Measurements from ENCODE around the gene ITGA11. TPM values are rescaled to one million over a fixed set of nuclear protein-coding genes. Genes with fewer than 3 reads are reported as not detected.

The ITGA11 gene
- total RNA-seq, 2 experiments from 2014 or later = 0.19 TPM; not detected in 1

DNA sequence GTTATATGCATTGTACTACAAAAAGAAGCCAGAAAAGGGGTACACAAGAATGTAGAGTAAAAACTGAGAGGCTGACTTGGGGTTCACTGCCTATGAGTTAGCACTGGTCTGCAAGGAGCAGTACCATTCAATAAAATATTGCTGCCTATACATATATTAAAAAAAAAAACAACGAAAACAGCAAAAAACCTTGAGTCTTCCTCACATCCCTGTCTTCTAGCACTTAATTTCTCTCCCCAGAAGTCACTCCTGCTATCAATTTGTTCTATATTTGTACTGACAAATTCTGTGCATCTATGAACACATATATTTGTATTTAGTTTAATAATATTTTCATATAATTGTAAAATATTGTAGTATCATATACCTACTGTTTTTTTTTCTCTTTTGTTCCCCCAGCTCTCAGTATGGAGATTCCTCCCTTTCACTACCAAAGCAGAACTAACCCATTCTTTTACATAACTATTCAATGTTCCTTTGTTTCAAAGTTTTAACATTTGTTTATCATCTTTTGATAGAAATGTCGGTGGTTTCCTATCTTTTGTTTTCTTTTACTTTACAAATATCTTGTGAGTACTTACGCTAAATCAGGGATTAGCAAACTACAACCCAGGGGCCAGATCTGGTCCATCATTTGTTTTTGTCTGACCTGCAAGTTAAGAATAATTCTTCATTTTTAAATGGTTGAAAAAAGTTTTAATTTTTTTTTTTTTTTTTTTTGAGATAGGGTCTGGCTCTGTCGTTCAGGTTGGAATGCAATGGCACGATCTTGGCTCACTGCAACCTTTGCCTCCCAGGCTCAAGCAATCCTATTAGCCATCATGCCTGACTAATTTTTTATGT is 169.2 kb downstream of the ITGA11 start:
- CTCF ChIA-PET = no interaction called here
- POLR2A ChIA-PET = no interaction called here

DNA sequence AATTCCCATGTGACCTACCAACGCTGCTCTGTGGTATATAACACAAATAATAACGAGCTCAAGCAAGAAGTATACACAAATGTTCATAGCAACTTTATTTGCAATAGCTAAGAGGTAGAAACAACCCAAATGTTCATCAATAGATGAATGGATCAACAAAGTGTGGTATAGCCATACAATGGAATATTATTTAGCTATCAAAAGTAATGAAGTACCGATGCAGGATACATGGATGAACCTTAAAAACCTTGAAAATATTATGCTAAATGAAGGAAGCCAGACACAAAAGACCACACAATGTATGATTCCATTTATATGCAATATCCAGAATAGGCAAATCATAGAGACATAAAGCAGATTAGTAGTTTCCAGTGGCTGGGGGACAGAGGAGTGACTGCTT is 170.0 kb downstream of the ITGA11 start:
- ChIA-PET CTCF (no interaction called here), POLR2A (no interaction called here)

DNA sequence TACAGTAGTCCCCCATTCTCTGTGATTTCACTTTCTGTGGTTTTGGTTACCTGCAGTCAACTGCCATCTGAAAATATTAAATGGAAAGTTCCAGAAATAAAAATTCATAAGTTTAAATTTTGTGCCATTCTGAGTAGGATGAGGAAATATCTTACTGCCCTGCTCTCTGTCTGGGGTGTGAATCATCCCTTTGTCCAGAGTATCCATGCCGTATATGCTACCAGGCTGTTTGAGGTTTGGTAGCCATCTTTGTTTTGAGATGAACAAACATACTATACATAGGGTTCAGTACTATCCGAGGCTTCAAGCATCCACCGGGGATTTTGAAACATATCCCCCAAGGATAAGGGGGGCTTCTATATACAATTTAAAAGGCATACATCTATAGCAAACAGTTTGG is 170.7 kb downstream of the ITGA11 start:
- POLR2A ChIA-PET = no interaction called here
- CTCF ChIA-PET = no interaction called here

DNA sequence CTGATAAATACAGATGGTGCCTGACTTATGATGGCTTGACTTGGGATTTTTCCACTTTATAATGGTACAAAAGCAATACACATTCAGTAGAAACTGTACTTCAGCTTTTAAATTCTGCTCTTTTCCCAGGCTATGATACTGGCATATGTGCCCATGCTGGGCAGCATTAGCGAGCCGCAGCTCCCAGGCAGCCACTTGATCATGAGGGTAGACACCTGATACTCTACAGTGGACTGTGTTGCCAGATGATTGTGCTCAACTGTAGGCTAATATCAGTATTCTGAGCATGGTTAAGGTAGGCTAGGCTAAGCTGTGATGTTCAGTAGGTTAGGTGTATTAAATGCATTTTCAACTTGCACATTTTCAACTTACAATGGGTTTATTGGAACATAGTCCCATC is 172.1 kb downstream of the ITGA11 start:
- ChIA-PET CTCF (interaction anchor here (0.7 kb wide), 1 partner anchor 29 kb away, joined by 3 read pairs; no protein-coding TSS in a partner anchor), POLR2A (no interaction called here)

DNA sequence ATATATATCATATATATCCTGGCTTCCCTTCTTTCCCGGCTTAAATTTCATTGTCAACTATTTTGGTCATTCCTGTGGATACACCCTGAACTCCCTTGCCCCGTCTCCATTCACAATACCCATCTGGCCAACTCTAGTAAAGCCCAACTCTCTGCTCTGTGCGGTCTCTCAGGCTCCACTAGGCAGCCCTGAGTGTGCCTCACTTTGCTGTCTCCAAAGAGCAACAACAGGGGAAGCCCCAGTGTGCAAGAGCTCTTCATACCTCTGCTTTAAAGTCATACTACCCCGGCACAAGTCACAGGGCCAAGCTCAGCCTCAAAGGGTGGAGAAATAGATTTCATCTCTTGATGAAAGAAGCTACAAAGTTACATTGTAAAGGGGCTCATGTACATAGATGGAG is 173.3 kb downstream of the ITGA11 start:
- CTCF ChIA-PET = no interaction called here

DNA sequence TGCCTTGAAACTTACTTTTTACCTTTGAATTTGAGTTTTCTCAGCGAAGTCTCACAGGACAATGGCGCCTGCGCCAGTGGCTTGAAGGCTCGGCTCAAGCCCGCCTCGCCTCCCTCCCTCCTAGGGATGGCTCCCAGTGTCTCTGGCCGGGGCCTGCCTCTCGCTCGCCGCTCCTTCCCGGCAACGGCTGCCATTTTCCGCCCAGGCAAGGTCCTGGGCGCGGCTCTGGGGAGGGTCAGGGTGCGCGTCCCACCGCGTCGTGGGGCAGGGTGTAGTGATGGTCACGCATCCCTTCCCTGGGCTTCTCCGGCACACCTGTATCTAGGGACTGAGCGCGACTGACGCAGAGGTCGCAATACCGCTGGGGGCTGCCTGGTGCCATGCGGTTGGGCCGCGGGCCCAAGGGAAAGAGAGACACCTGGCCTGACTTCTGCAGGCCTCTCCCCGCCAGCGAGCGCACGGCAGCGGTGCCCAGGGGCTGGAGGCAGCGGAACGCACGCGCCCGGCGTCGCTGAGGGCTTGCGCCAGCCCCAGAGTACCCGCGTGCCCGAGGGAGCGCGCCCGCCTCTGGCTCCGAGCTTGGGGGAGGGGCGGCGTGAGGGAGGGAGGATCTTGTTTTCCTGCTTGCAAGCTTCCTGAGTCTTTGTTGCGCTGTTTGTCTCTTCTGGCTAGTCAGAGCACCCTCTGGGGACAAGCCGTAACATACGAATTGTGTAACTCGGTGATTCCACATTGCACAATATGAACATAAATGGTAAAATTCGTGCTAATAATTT is 175.1 kb downstream of the ITGA11 start:
- ChIA-PET CTCF (interaction anchor here (1.1 kb wide), 1 partner anchor 20 kb away, joined by 3 read pairs; the partner anchor contains the start of gene FEM1B), POLR2A (interaction anchor here (1.0 kb wide), 1 partner anchor 20 kb away, joined by 3 read pairs; the partner anchor contains the start of gene FEM1B)

More for the DNA sequence above, 173.3 kb downstream of the ITGA11 start:
- POLR2A ChIA-PET = no interaction called here

DNA sequence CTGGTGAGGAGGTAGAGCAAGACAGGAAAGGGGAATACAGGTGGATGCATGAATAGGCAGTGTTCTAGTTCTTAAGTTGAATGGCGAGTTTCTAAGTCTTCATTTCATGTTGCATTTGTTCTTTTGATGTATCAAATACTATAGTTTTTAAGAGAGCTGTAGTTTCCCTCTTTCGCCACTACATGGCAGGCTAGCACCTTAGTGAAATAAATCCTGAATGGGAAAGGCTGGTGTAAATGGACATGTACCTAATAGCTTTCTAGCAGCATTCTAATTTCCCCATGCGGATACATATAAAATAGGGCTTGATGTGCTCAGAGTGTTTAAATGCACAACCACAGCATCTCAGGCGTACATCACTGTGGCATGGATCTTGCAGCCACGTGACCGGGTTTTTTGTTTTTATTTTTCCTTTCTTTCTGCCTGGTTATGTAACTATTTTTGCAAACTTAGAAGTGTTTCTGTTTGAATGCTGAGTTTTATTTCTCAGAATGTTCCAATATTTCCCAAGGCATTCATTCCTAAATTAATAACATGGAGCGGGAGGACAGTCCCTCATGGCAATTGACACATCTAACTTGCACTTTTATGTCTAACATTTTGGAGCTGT is 178.9 kb downstream of the ITGA11 start:
- ChIA-PET CTCF (interaction anchor here (0.6 to 1.6 kb wide), 9 partner anchors 22 to 297 kb away, joined by 3 to 7 read pairs (median 3); no protein-coding TSS in a partner anchor), POLR2A (interaction anchor here (1.0 kb wide), 1 partner anchor 25 kb away, joined by 5 read pairs; the partner anchor contains the start of gene FEM1B)

DNA sequence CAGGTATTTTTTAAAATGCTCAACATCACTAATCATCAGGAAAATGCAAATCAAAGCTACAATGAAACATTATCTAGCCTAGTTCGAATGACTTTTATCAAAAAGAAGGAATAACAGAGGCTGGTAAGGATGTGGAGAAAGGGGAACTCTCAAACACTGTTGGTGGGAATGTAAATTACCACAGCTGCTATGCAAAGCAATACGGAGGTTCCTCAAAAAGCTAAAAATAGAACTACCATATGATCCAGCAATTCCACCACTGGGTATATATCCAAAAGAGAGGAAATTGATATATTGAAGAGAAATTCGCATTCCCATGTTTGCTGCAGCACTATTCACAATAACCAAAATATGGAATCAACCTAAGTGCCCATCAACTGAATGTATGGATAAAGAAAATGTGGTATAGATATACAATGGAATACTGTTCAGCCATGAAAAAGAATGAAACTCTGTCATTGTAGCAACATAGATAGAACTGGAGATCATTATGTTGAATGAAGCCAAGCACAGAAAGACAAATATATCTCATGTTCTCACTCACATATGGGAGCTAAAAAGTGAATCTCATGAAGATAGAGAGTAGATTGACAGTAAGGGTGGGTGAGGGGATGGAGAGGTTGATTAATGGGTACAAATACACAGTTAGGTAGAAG is 182.8 kb downstream of the ITGA11 start:
- POLR2A ChIA-PET = no interaction called here

More for the DNA sequence above, 182.8 kb downstream of the ITGA11 start:
- CTCF ChIA-PET = interaction anchor here (0.7 kb wide), 1 partner anchor 28 kb away, joined by 3 read pairs; the partner anchor contains the start of gene FEM1B

Other genes starting within 250 kb of the ITGA11 start
- 1 to 10 TPM; 7.5 to 8.0 TPM for gene CALML4, start 226.8 kb downstream of the ITGA11 start, total RNA-seq
- 10 to 100 TPM; 75.1 to 81.0 TPM for gene CLN6, start 202.4 kb downstream of the ITGA11 start, total RNA-seq
- 10 to 100 TPM; 32.9 to 37.6 TPM for gene FEM1B, start 154.4 kb downstream of the ITGA11 start, total RNA-seq
- gene CORO2B, start 146.8 kb upstream of the ITGA11 start, total RNA-seq = under 1 TPM in 1 of 2 experiments, not detected in 1; 0.08 TPM